Erythroblast (primary cell): Measurements from ENCODE around the gene PLA2G4D.

ENCODE experiments used
- GATA1 ChIP-seq: IDR thresholded peaks from 2 replicates; pipeline ENCODE4 v1.6.1; 2011; ENCODE audit warnings: low read depth, mild to moderate bottlenecking, control low read depth, low read length, moderate library complexity
- POLR2A ChIP-seq: IDR thresholded peaks from 2 replicates; pipeline ENCODE4 v1.6.1; 2011; ENCODE audit warnings: mild to moderate bottlenecking, low read length

- TF ChIP-seq POLR2A (no peak), GATA1 (no peak)
Measured at GRCh38 chr15:42060477-42060763, 33.9 kb downstream of the PLA2G4D start.
